GM12874 (cell line): ENCODE data around the gene PADI2.

ENCODE experiments used
- CTCF ChIP-seq: IDR thresholded peaks from 2 replicates; pipeline ENCODE4 v1.5.1; 2011; ENCODE audit warnings: low read depth, mild to moderate bottlenecking, control low read depth, low read length, moderate library complexity; ENCODE audit not compliant: insufficient read depth

PADI2 gene

GRCh38 chr1:17080880-17081279 lies 38.4 kb downstream of the PADI2 start:
- no peak for TF ChIP-seq CTCF

GRCh38 chr1:17080085-17080759 lies 39.0 kb downstream of the PADI2 start:
- TF ChIP-seq CTCF = no peak

GRCh38 chr1:17078991-17079868 lies 40.0 kb downstream of the PADI2 start:
- no peak for TF ChIP-seq CTCF

GRCh38 chr1:17075470-17076255 lies 43.6 kb downstream of the PADI2 start:
- peak; percentile 61; the same call in 1 of the 2 replicates for TF ChIP-seq CTCF

GRCh38 chr1:17071794-17072193 lies 47.5 kb downstream of the PADI2 start:
- TF ChIP-seq CTCF = no peak

GRCh38 chr1:17070163-17070525 lies 49.1 kb downstream of the PADI2 start:
- no peak for TF ChIP-seq CTCF
